ENCODE results near the gene PPM1A.

PPM1A gene

GRCh38 chr14:60214003-60214402 lies 35.0 kb upstream of the PPM1A start:
- no peaks in the 10 kb centered on the region for H4K20me1 ChIP-seq (ENCODE audit: insufficient read depth, low read length)
- H3K9me3 ChIP-seq (ENCODE audit: insufficient read depth, low read length, severe bottlenecking), result no peaks in the 10 kb centered on the region
- no peak overlapping the region for H3K4me2 ChIP-seq (ENCODE audit: insufficient read depth, low read length)
- no peaks in the 10 kb centered on the region for H3K4me1 ChIP-seq (ENCODE audit: insufficient read depth, low read length)
- H3K27ac ChIP-seq (ENCODE audit: low read length), result no peak overlapping the region
- no peak overlapping the region for H2AFZ ChIP-seq (ENCODE audit: low read depth, low read length)
- no peak for ATAC-seq (ENCODE audit: insufficient read depth, low read depth)
- no peak overlapping the region for H3K9ac ChIP-seq (ENCODE audit: low read depth, low read length)
- H3K36me3 ChIP-seq (ENCODE audit: insufficient read depth, low read length), result no peaks in the 10 kb centered on the region
- DNase-seq, result no peak
- no peak for TF ChIP-seq EZH2 (IDR thresholded peaks at IDR 0.05; ENCODE audit: borderline replicate concordance, low read depth, low read length, severe bottlenecking)
- TF ChIP-seq, protein P1, sequence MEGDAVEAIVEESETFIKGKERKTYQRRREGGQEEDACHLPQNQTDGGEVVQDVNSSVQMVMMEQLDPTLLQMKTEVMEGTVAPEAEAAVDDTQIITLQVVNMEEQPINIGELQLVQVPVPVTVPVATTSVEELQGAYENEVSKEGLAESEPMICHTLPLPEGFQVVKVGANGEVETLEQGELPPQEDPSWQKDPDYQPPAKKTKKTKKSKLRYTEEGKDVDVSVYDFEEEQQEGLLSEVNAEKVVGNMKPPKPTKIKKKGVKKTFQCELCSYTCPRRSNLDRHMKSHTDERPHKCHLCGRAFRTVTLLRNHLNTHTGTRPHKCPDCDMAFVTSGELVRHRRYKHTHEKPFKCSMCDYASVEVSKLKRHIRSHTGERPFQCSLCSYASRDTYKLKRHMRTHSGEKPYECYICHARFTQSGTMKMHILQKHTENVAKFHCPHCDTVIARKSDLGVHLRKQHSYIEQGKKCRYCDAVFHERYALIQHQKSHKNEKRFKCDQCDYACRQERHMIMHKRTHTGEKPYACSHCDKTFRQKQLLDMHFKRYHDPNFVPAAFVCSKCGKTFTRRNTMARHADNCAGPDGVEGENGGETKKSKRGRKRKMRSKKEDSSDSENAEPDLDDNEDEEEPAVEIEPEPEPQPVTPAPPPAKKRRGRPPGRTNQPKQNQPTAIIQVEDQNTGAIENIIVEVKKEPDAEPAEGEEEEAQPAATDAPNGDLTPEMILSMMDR (IDR thresholded peaks at IDR 0.05; ENCODE audit: borderline replicate concordance, extremely low read depth, low read length, poor library complexity, severe bottlenecking), result no peak
- H3K4me3 ChIP-seq (ENCODE audit: low read depth in 1 of 2, low read length in 2 of 2), result no peak overlapping the region
- H3K79me2 ChIP-seq (ENCODE audit: insufficient read depth, low read length), result no peaks in the 10 kb centered on the region
- peaks cover 13% of the 10 kb centered on the region for H3K27me3 ChIP-seq (ENCODE audit: insufficient read depth, low read length, poor library complexity)

- TF ChIP-seq, protein P1 (IDR thresholded peaks at IDR 0.05; ENCODE audit: borderline replicate concordance, extremely low read depth, low read length, poor library complexity, severe bottlenecking), result no peak
- TF ChIP-seq EZH2 (IDR thresholded peaks at IDR 0.05; ENCODE audit: borderline replicate concordance, low read depth, low read length, severe bottlenecking), result no peak
- peaks cover 7% of the 10 kb centered on the region for H3K27me3 ChIP-seq (ENCODE audit: insufficient read depth, low read length, poor library complexity)
- no peaks in the 10 kb centered on the region for H3K36me3 ChIP-seq (ENCODE audit: insufficient read depth, low read length)
- no peaks in the 10 kb centered on the region for H3K9me3 ChIP-seq (ENCODE audit: insufficient read depth, low read length, severe bottlenecking)
- H3K27ac ChIP-seq (ENCODE audit: low read length), result no peak overlapping the region
- H3K4me1 ChIP-seq (ENCODE audit: insufficient read depth, low read length), result no peaks in the 10 kb centered on the region
- H4K20me1 ChIP-seq (ENCODE audit: insufficient read depth, low read length), result no peaks in the 10 kb centered on the region
- no peak for DNase-seq
- H3K79me2 ChIP-seq (ENCODE audit: insufficient read depth, low read length), result no peaks in the 10 kb centered on the region
- no peak overlapping the region for H3K4me2 ChIP-seq (ENCODE audit: insufficient read depth, low read length)
- H3K9ac ChIP-seq (ENCODE audit: low read depth, low read length), result no peak overlapping the region
- no peak for ATAC-seq (ENCODE audit: insufficient read depth, low read depth)
- no peak overlapping the region for H3K4me3 ChIP-seq (ENCODE audit: low read depth in 1 of 2, low read length in 2 of 2)
- H2AFZ ChIP-seq (ENCODE audit: low read depth, low read length), result no peak overlapping the region
Measured at GRCh38 chr14:60214415-60215126, 34.5 kb upstream of the PPM1A start.

DNA sequence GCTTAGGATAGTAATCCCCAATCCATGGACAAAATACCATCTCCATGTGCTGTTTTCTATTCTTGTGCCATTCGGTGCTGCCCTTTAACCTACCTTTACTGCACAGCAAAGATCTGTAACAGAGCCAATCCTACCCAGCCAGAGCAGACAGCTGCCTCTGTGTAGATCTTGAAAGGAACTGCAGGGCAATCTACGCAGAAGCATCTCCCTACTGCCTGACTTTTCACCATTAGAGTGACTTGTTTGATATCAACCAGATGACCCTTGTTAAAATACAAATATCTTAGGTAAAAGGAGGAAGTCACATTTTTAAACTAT lies 33.9 kb upstream of the PPM1A start:
- no peak for TF ChIP-seq EZH2 (IDR thresholded peaks at IDR 0.05; ENCODE audit: borderline replicate concordance, low read depth, low read length, severe bottlenecking)
- TF ChIP-seq, protein P1 (IDR thresholded peaks at IDR 0.05; ENCODE audit: borderline replicate concordance, extremely low read depth, low read length, poor library complexity, severe bottlenecking), result no peak
- Histone ChIP-seq H3K9me3 (ENCODE audit: insufficient read depth, low read length, severe bottlenecking) (no peaks in the 10 kb centered on the region), H3K27ac (ENCODE audit: low read length) (no peak overlapping the region), H3K4me3 (ENCODE audit: low read depth in 1 of 2, low read length in 2 of 2) (no peak overlapping the region), H3K9ac (ENCODE audit: low read depth, low read length) (no peak overlapping the region), H4K20me1 (ENCODE audit: insufficient read depth, low read length) (no peaks in the 10 kb centered on the region), H3K4me1 (ENCODE audit: insufficient read depth, low read length) (no peaks in the 10 kb centered on the region), H3K79me2 (ENCODE audit: insufficient read depth, low read length) (no peaks in the 10 kb centered on the region), H3K4me2 (ENCODE audit: insufficient read depth, low read length) (no peak overlapping the region), H3K36me3 (ENCODE audit: insufficient read depth, low read length) (no peaks in the 10 kb centered on the region), H2AFZ (ENCODE audit: low read depth, low read length) (no peak overlapping the region), H3K27me3 (ENCODE audit: insufficient read depth, low read length, poor library complexity) (peaks cover 4% of the 10 kb centered on the region)
- DNase-seq (no peak), ATAC-seq (ENCODE audit: insufficient read depth, low read depth) (no peak)

Data from DND-41 (cell line).